Right atrium auricular region (tissue), 2 donors: ENCODE measurements around the gene ACVRL1. TPM values are rescaled to one million over a fixed set of nuclear protein-coding genes. Genes with fewer than 3 reads are reported as not detected.
"Not testable (repeated sequence)": the region's sequence is repeated elsewhere in the genome, so short reads cannot be mapped to it uniquely, and the experiment has no call there.

ENCODE experiments used
- DNase-seq: peaks from one replicate; pipeline ENCODE4 v3.0.0-alpha.2; 2019; ENCODE audit warnings: low spot score
- H3K27ac ChIP-seq, 2 donors: fragments of 200-600 bp; sonication (generic); 1 replicate in 1 of 2; 2 replicates in 1 of 2; pipeline ENCODE4 v1.5.1; 2016 to 2019
- H3K27me3 ChIP-seq, 2 donors: fragments of 200-600 bp; sonication (generic); one replicate each; pipeline versions ENCODE4 v1.5.1 to v1.6.0; 2017 to 2019
- H3K36me3 ChIP-seq: fragments of 200-600 bp; sonication (generic); one replicate; pipeline ENCODE4 v1.5.1; 2016
- H3K4me1 ChIP-seq, 2 donors: fragments of 200-600 bp; sonication (generic); one replicate each; pipeline versions ENCODE4 v1.5.1 to v1.6.0; 2017 to 2019
- H3K4me3 ChIP-seq, 2 donors: fragments of 200-600 bp; sonication (generic); 1 replicate in 1 of 2; 2 replicates in 1 of 2; pipeline ENCODE4 v1.5.1; 2017 to 2019; ENCODE audit warnings: mild to moderate bottlenecking in 1 of 2, moderate library complexity in 1 of 2
- H3K9me3 ChIP-seq, 2 donors: fragments of 200-600 bp; sonication (generic); one replicate each; pipeline ENCODE4 v1.5.1; 2019
- total RNA-seq, 2 donors: library from RNA; depleted of rRNA; stranded (reverse); fragments of >200 nt; gene quantifications; one replicate each; pipeline ENCODE4 v1.1.0, GENCODE V29; 2016
- TF ChIP-seq, protein P1 (sequence below), 2 donors: fragments of 200-600 bp; sonication (generic); IDR thresholded peaks; one replicate each; pipeline ENCODE4 v1.5.1; 2019; ENCODE audit warnings: antibody characterized with exemption in 2 of 2

Gene ACVRL1
- total RNA-seq, 2 donors from 2014 or later: 48.1 to 57.5 TPM

DNA sequence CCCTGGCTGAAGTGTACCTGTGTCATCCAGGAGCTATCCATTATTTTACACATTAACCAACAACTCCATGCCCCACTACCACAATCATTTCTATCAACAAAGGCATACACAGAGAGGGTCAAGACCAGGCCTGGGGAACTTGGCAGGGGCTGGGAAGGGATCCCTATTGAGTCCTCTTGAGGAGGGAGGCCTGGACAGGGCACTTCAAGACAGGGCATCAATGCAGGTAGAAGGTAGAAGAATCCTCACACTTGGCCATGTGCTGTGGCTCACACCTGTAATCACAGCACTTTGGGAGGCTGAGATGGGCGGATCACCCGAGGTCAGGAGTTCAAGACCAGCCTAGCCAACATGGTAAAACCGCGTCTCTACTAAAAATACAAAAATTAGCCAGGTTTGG lies 32.8 kb upstream of the ACVRL1 start:
- DNase-seq: no peak
- Histone ChIP-seq H3K27ac (no peak overlapping the region), H3K36me3 (no peaks in the 10 kb centered on the region), H3K4me1 (peaks cover 0 to 8% of the 10 kb centered on the region in 2 donors), H3K27me3 (no peaks in the 10 kb centered on the region), H3K9me3 (no peaks in the 10 kb centered on the region), H3K4me3 (no peak overlapping the region)
- TF ChIP-seq, protein P1, sequence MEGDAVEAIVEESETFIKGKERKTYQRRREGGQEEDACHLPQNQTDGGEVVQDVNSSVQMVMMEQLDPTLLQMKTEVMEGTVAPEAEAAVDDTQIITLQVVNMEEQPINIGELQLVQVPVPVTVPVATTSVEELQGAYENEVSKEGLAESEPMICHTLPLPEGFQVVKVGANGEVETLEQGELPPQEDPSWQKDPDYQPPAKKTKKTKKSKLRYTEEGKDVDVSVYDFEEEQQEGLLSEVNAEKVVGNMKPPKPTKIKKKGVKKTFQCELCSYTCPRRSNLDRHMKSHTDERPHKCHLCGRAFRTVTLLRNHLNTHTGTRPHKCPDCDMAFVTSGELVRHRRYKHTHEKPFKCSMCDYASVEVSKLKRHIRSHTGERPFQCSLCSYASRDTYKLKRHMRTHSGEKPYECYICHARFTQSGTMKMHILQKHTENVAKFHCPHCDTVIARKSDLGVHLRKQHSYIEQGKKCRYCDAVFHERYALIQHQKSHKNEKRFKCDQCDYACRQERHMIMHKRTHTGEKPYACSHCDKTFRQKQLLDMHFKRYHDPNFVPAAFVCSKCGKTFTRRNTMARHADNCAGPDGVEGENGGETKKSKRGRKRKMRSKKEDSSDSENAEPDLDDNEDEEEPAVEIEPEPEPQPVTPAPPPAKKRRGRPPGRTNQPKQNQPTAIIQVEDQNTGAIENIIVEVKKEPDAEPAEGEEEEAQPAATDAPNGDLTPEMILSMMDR (IDR thresholded peaks at IDR 0.05): no peak

DNA sequence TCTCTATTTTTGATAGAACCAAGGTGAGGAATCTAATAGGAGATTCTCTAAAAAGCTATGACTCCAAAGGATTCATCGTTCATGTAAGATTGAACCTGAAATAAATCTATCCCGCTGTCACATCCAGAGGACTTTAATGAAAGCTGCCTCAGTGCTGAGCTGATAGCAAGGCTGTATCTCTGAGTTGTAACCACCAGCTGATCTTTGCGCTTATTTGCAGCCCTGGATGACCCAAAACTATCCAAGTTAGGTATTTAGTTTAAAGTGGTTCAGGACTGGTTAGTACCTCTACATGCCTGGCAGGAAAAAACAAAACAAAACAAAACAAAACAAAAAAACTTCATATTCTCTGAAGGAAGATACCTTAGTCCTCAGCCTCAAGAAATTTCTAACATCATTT lies 28.2 kb upstream of the ACVRL1 start:
- H3K4me1 ChIP-seq: no peaks in the 10 kb centered on the region
- TF ChIP-seq, protein P1 (IDR thresholded peaks at IDR 0.05): no peak
- H3K4me3 ChIP-seq: no peak overlapping the region
- no peaks in the 10 kb centered on the region for H3K27me3 ChIP-seq
- no peaks in the 10 kb centered on the region for H3K36me3 ChIP-seq
- DNase-seq: no peak
- H3K27ac ChIP-seq: no peak overlapping the region
- peaks cover 0 to 4% of the 10 kb centered on the region in 2 donors for H3K9me3 ChIP-seq

DNA sequence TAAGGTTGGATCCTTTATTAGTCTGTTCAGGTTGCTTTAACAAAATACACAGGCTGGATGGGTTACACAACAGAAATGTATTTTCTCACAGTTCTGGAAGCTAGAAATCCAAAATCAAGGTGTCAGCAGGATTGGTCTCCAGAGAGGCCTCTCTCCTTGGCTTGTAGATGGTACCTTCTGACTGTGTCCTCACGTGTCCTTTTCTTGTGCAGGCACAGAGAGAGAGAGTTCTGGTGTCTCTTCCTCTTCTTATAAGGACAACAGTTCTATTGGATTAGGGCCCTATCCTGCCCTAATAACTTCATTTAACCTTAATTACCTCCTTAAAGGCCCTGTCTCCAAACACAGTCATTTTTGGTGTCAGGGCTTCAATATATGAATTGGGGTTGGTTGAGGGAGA lies 24.0 kb upstream of the ACVRL1 start:
- TF ChIP-seq, protein P1 (IDR thresholded peaks at IDR 0.05): no peak
- H3K9me3 ChIP-seq: peaks cover 0 to 4% of the 10 kb centered on the region in 2 donors
- H3K4me1 ChIP-seq: peaks cover 0 to 11% of the 10 kb centered on the region in 2 donors
- no peak overlapping the region for H3K4me3 ChIP-seq
- H3K27me3 ChIP-seq: no peaks in the 10 kb centered on the region
- DNase-seq: no peak
- H3K27ac ChIP-seq: no peak overlapping the region
- no peaks in the 10 kb centered on the region for H3K36me3 ChIP-seq

DNA sequence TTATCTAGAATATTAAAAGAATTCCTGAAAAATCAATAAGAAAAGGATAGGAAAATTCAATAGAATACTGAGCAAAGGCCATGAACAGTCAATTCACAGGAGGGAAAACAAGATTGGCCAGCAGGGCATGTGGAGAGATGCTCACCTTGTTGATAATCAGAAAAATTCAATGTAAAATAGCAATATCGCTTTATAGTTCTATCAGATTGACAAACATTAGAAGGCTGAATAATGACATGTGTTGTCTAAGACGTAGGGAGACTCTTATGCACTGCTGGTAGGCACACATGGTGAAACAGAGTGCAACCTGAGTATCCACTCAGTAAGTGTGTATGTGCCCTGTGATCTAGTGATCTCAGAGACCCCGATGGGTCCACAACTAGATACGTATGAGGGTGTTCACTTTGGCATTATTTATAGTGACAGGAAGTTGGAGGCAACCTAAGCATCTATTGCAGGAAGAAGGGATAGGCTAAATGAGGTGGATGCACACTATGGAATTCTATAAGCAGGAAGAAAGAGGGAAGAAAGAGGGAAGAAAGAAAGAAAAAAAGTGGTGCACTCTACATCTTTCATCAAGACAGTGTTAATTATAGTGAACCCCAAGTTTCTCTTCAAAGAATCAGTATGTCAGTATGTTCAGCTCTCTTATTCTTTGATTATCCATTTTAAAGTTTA lies 23.2 kb upstream of the ACVRL1 start:
- Histone ChIP-seq H3K27me3 (no peaks in the 10 kb centered on the region), H3K4me1 (peaks cover 0 to 11% of the 10 kb centered on the region in 2 donors), H3K36me3 (no peaks in the 10 kb centered on the region), H3K4me3 (no peak overlapping the region), H3K9me3 (peaks cover 0 to 4% of the 10 kb centered on the region in 2 donors), H3K27ac (no peak overlapping the region)
- DNase-seq: no peak
- TF ChIP-seq, protein P1 (IDR thresholded peaks at IDR 0.05): no peak

DNA sequence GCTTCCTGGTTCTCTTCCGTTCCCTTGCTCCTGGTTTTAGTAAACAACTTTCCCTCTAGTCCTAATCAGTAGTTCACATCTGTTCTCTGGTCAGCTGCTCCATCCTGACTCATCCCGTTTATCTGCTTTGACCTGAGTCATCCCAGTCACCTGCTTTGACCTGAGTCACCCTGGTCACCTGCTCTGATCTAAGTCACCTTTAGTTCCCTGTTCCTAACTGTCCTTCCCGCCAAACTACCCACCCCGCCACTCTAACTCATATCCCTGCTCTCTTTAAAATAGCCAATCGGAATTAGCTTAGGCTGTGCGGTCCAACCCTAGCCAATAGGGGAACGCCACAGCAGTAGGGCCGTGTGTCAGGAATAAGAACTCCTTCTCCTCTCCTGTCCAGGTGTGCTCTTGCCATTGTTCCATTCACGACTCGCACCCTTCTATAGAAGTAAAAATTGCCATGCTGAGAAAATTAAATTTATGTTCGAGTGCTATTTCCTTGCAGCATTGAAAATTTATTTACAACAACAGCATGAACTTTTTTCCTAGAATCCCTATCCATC lies 22.6 kb upstream of the ACVRL1 start:
- Histone ChIP-seq H3K27ac (no peak overlapping the region), H3K4me1 (peaks cover 0 to 17% of the 10 kb centered on the region in 2 donors), H3K4me3 (no peak overlapping the region), H3K27me3 (no peaks in the 10 kb centered on the region), H3K36me3 (no peaks in the 10 kb centered on the region), H3K9me3 (peaks cover 0 to 4% of the 10 kb centered on the region in 2 donors)
- TF ChIP-seq, protein P1 (IDR thresholded peaks at IDR 0.05): no peak
- DNase-seq: no peak

DNA sequence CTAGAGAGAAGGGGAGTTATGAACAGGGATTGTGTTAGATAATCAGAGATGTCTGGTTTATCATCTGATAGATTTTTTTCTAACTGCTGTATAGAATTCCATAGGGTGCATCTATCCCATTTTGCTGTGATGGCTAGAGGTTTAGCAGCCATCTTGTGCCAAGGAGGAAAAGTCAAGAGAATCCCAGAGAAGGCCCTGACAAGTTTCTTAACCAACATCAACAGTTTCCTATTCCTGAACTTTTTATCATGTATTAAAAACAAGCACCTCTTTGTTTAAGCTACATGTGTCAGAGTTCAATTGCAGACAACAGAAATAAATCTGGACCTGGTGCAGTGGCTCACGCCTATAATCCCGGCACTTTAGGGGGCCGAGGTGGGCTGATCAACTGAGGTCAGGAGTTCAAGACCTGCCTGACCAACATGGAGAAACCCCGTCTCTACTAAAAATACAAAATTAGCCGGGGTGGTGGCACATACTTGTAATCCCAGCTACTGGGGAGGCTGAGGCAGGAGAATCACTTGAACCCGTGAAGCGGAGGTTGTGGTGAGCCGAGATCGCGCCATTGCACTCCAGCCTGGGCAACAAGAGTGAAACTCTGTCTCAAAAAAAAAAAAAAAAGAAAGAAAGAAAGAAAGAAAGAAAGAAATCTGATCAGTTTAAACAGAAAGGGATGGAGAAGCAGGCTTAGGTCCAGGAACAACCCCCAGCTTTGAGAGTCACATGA lies 21.8 kb upstream of the ACVRL1 start:
- not testable (repeated sequence) for H3K4me3 ChIP-seq, H3K36me3 ChIP-seq, DNase-seq, H3K9me3 ChIP-seq, H3K27me3 ChIP-seq
- peaks cover 0 to 21% of the 10 kb centered on the region in 2 donors for H3K4me1 ChIP-seq
- H3K27ac ChIP-seq: peak overlapping the region; percentile 48 to 74
